ENCODE data around the gene DTX3. TPM values are rescaled to one million over a fixed set of nuclear protein-coding genes. Genes with fewer than 3 reads are reported as not detected.

DTX3 gene
- total and polyA plus RNA-seq, 2 of the 13 experiments (the other 11 are each of a cell fraction or from before 2014, with no cell fraction given) = 9.0 to 27.2 TPM

GRCh38 chr12:57619434-57620244, 15.0 kb downstream of the DTX3 start (continued):
- no peak for TF ChIP-seq ZNF280D (CRISPR knock-in tag; IDR thresholded peaks at IDR 0.05)
- TF ChIP-seq ZNF224 (CRISPR knock-in tag; IDR thresholded peaks at IDR 0.05) = no peak
- no peak for TF ChIP-seq AHR (CRISPR knock-in tag; IDR thresholded peaks at IDR 0.05)
- no peak for TF ChIP-seq SNAI1 (CRISPR knock-in tag; IDR thresholded peaks at IDR 0.05; ENCODE audit: borderline replicate concordance)
- TF ChIP-seq, protein P1, sequence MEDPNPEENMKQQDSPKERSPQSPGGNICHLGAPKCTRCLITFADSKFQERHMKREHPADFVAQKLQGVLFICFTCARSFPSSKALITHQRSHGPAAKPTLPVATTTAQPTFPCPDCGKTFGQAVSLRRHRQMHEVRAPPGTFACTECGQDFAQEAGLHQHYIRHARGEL (CRISPR knock-in tag; IDR thresholded peaks at IDR 0.05) = no peak
- TF ChIP-seq MYNN (CRISPR knock-in tag; IDR thresholded peaks at IDR 0.05; ENCODE audit: low read depth) = no peak
- TF ChIP-seq REXO4 (CRISPR knock-in tag; IDR thresholded peaks at IDR 0.05; ENCODE audit: borderline replicate concordance) = no peak
- TF ChIP-seq ZFP91 (CRISPR knock-in tag; IDR thresholded peaks at IDR 0.05; ENCODE audit: borderline replicate concordance) = peak; percentile 62; the same call in 1 of the 2 replicates
- TF ChIP-seq ZNF180 (CRISPR knock-in tag; IDR thresholded peaks at IDR 0.05; ENCODE audit: borderline replicate concordance, low read depth) = no peak
- TF ChIP-seq FOSL1 (CRISPR knock-in tag; IDR thresholded peaks at IDR 0.05; ENCODE audit: borderline replicate concordance) = no peak
- no peak for TF ChIP-seq ZNF431 (CRISPR knock-in tag; IDR thresholded peaks at IDR 0.05; ENCODE audit: borderline replicate concordance, low read depth)
- TF ChIP-seq ZNF777 (CRISPR knock-in tag; IDR thresholded peaks at IDR 0.05) = peak; percentile 85
- TF ChIP-seq ZNF484 (CRISPR knock-in tag; IDR thresholded peaks at IDR 0.05; ENCODE audit: borderline replicate concordance, low read depth) = no peak
- TF ChIP-seq ZNF563 (CRISPR knock-in tag; IDR thresholded peaks at IDR 0.05) = 0 out of 2 replicates have a peak, but pooled peaks have one; percentile 50
- TF ChIP-seq PHB2 (IDR thresholded peaks at IDR 0.05; ENCODE audit: partially characterized antibody) = no peak
- TF ChIP-seq ATF2 (CRISPR knock-in tag; IDR thresholded peaks at IDR 0.05) = 0 out of 2 replicates have a peak, but pooled peaks have one; percentile 19
- no peak for TF ChIP-seq ZFP41 (CRISPR knock-in tag; IDR thresholded peaks at IDR 0.05; ENCODE audit: borderline replicate concordance)
- no peak for TF ChIP-seq MED8 (CRISPR knock-in tag; IDR thresholded peaks at IDR 0.05; ENCODE audit: insufficient replicate concordance)
- TF ChIP-seq ERF (CRISPR knock-in tag; IDR thresholded peaks at IDR 0.05) = 0 out of 2 replicates have a peak, but pooled peaks have one; percentile 23
- TF ChIP-seq ZSCAN30 (CRISPR knock-in tag; IDR thresholded peaks at IDR 0.05) = no peak
- no peak for TF ChIP-seq EZH2 (conservative IDR thresholded peaks at IDR 0.05; ENCODE audit: low read depth, low read length)

Measured in HepG2 (cell line).